Ecto neural progenitor cell (in vitro differentiated cells): ENCODE data around the gene DPYD.
"Not testable (repeated sequence)": the region's sequence is repeated elsewhere in the genome, so short reads cannot be mapped to it uniquely, and the experiment has no call there.

ENCODE experiments used
- DNase-seq: peaks from one replicate; pipeline ENCODE4 v3.0.0-alpha.2; 2018; ENCODE audit warnings: low spot score

Gene DPYD

GRCh38 chr1:97364086-97364485 is 556.7 kb downstream of the DPYD start:
- DNase-seq = no peak

GRCh38 chr1:97356309-97356708 is 564.5 kb downstream of the DPYD start:
- DNase-seq = no peak

- no peak for DNase-seq
Observed at GRCh38 chr1:97352936-97353382, 567.9 kb downstream of the DPYD start.

GRCh38 chr1:97351846-97352245 is 569.0 kb downstream of the DPYD start:
- no peak for DNase-seq

- no peak for DNase-seq
Observed at GRCh38 chr1:97350662-97351061, 570.2 kb downstream of the DPYD start.

GRCh38 chr1:97350241-97350640 is 570.6 kb downstream of the DPYD start:
- DNase-seq = no peak

GRCh38 chr1:97349794-97350193 is 571.0 kb downstream of the DPYD start:
- DNase-seq = not testable (repeated sequence)

- DNase-seq = no peak
Observed at GRCh38 chr1:97348599-97349265, 572.1 kb downstream of the DPYD start.

- DNase-seq = no peak
Observed at GRCh38 chr1:97340951-97341350, 579.9 kb downstream of the DPYD start.

- no peak for DNase-seq
Observed at GRCh38 chr1:97338347-97338746, 582.5 kb downstream of the DPYD start.

GRCh38 chr1:97337250-97338030 is 583.4 kb downstream of the DPYD start:
- DNase-seq = no peak

GRCh38 chr1:97334454-97334853 is 586.4 kb downstream of the DPYD start:
- DNase-seq = no peak

GRCh38 chr1:97332716-97333115 is 588.1 kb downstream of the DPYD start:
- DNase-seq = no peak

GRCh38 chr1:97331165-97331564 is 589.7 kb downstream of the DPYD start:
- DNase-seq = no peak

- no peak for DNase-seq
Observed at GRCh38 chr1:97314685-97315084, 606.1 kb downstream of the DPYD start.

GRCh38 chr1:97308131-97308530 is 612.7 kb downstream of the DPYD start:
- no peak for DNase-seq

GRCh38 chr1:97307568-97307967 is 613.3 kb downstream of the DPYD start:
- DNase-seq = no peak

GRCh38 chr1:97307151-97307550 is 613.7 kb downstream of the DPYD start:
- DNase-seq = no peak

GRCh38 chr1:97306504-97306903 is 614.3 kb downstream of the DPYD start:
- DNase-seq = no peak

GRCh38 chr1:97304366-97304765 is 616.5 kb downstream of the DPYD start:
- DNase-seq = no peak

GRCh38 chr1:97298966-97299365 is 621.9 kb downstream of the DPYD start:
- no peak for DNase-seq

GRCh38 chr1:97297611-97298010 is 623.2 kb downstream of the DPYD start:
- no peak for DNase-seq

GRCh38 chr1:97281962-97282361 is 638.9 kb downstream of the DPYD start:
- no peak for DNase-seq
